ENCODE measurements around the gene EXOSC7. TPM values are rescaled to one million over a fixed set of nuclear protein-coding genes. Genes with fewer than 3 reads are reported as not detected.
A peak's percentile ranks its signal among the peaks of the same experiment; 100 is the strongest.
"Not testable (repeated sequence)": the region's sequence is repeated elsewhere in the genome, so short reads cannot be mapped to it uniquely, and the experiment has no call there.

Gene EXOSC7
- total and polyA plus RNA-seq, 10 of the 15 experiments (the other 5 are each of a cell fraction or from before 2014, with no cell fraction given) = 58.0 to 193 (median 82.9) TPM

DNA sequence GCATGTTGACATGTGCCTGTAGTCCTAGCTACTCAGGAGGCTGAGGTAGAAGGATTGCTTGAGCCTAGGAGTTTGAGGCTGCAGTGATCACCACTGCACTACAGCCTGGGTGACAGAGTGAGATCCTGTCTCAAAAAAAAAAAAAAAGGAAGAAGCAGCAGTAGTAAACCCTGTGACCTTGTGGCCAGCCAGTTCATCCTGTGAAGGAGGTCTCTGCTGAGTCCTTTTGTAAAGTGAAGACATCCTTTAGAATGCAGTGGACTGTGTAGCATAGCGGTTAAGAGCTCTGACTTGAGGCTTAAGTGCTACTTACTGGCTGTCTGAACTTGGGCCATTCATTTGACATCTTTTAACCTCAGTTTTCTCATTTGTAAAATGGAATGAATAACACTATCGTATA, 8.3 kb downstream of the EXOSC7 start (continued):
- TF ChIP-seq, protein P1, sequence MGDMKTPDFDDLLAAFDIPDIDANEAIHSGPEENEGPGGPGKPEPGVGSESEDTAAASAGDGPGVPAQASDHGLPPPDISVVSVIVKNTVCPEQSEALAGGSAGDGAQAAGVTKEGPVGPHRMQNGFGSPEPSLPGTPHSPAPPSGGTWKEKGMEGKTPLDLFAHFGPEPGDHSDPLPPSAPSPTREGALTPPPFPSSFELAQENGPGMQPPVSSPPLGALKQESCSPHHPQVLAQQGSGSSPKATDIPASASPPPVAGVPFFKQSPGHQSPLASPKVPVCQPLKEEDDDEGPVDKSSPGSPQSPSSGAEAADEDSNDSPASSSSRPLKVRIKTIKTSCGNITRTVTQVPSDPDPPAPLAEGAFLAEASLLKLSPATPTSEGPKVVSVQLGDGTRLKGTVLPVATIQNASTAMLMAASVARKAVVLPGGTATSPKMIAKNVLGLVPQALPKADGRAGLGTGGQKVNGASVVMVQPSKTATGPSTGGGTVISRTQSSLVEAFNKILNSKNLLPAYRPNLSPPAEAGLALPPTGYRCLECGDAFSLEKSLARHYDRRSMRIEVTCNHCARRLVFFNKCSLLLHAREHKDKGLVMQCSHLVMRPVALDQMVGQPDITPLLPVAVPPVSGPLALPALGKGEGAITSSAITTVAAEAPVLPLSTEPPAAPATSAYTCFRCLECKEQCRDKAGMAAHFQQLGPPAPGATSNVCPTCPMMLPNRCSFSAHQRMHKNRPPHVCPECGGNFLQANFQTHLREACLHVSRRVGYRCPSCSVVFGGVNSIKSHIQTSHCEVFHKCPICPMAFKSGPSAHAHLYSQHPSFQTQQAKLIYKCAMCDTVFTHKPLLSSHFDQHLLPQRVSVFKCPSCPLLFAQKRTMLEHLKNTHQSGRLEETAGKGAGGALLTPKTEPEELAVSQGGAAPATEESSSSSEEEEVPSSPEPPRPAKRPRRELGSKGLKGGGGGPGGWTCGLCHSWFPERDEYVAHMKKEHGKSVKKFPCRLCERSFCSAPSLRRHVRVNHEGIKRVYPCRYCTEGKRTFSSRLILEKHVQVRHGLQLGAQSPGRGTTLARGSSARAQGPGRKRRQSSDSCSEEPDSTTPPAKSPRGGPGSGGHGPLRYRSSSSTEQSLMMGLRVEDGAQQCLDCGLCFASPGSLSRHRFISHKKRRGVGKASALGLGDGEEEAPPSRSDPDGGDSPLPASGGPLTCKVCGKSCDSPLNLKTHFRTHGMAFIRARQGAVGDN (IDR thresholded peaks at IDR 0.05) = no peak
- TF ChIP-seq BCL11A (IDR thresholded peaks at IDR 0.05; ENCODE audit: low read depth, low read length) (no peak), ZNF384 (IDR thresholded peaks at IDR 0.05; ENCODE audit: borderline replicate concordance, low read depth, low read length) (peak; percentile 79; the same call in 1 of the 2 replicates)

DNA sequence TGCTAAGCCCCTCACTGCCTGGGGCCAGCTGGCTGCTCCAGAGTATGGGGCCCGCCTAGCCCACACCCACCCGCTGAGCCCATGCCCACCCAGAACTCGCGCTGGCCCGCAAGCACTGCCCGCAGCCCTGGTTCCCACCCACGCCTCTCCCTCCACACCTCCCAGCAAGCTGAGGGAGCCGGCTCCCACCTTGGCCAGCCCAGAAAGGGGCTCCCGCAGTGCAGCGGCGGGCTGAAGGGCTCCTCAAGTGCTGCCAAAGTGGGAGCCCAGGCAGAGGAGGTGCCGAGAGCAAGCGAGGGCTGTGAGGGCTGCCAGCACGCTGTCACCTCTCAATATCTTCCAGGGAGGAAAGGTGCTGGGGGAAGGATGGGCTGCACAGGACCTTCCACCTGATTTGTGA, 10.3 kb downstream of the EXOSC7 start:
- intact Hi-C loops (cut with micrococcal nuclease; ENCODE audit: unreplicated experiment); H3K9ac ChIP-seq (ENCODE audit: control insufficient read depth, insufficient read depth, low read length); H2AFZ ChIP-seq (ENCODE audit: control insufficient read depth, low read depth, low read length); DNase-seq (ENCODE audit: low read depth, low spot score); in situ Hi-C loops (cut with MboI); H3K27ac ChIP-seq (ENCODE audit: control insufficient read depth, insufficient read depth); H3K27me3 ChIP-seq (replicated peaks in 1 of 2; ENCODE audit: control insufficient read depth in 2 of 2, insufficient read depth in 2 of 2, low read length in 1 of 2); H3K4me3 ChIP-seq; FAIRE-seq; ATAC-seq; BruUV-seq (replicated peaks); H3K9me3 ChIP-seq (replicated peaks; ENCODE audit: control insufficient read depth, insufficient read depth, low read length); H4K20me1 ChIP-seq (ENCODE audit: control insufficient read depth, insufficient read depth); H3K4me2 ChIP-seq (ENCODE audit: control insufficient read depth, insufficient read depth): not testable (repeated sequence)
- H3K4me1 ChIP-seq (ENCODE audit: control insufficient read depth, insufficient read depth, low read length) = peaks cover 17% of the 10 kb centered on the region
- ChIA-PET SMC1A (ENCODE audit: uncharacterized antibody, unreplicated experiment) (interaction anchor here (1.0 to 8.7 kb wide), 4 partner anchors 9 to 19 kb away, joined by 3 to 97 read pairs (median 13); partner anchors contain the start of genes EXOSC7 and ZDHHC3), POLR2A (interaction anchor here (5.5 kb wide), 1 partner anchor 9 kb away, joined by 62 read pairs; no protein-coding TSS in a partner anchor), RAD21 (ENCODE audit: unreplicated experiment) (interaction anchor here (1.0 to 3.6 kb wide), 3 partner anchors 9 to 72 kb away, joined by 4 to 39 read pairs (median 6); no protein-coding TSS in a partner anchor), CTCF (interaction anchor here (0.8 to 3.3 kb wide), 7 partner anchors 9 to 168 kb away, joined by 3 to 22 read pairs (median 3); partner anchors contain the start of gene CLEC3B)
- WGBS (ENCODE audit: insufficient coverage, insufficient replicate concordance, low lambda C conversion rate, missing lambda C conversion rate) = over 99% methylated on average over 13 of the region's 14 CpGs
- H3K36me3 ChIP-seq (ENCODE audit: control insufficient read depth in 2 of 2, insufficient read depth in 2 of 2, low read length in 1 of 2) = peaks cover 8 to 16% of the 10 kb centered on the region in 2 experiments; a peak in 3 of 4 replicates
- H3K79me2 ChIP-seq (ENCODE audit: control insufficient read depth, insufficient read depth, low read length) = peaks cover 41% of the 10 kb centered on the region

Measured in GM12878 (cell line).